ENCODE results near the gene PPP6R2. TPM values are rescaled to one million over a fixed set of nuclear protein-coding genes. Genes with fewer than 3 reads are reported as not detected.

PPP6R2 gene
- total RNA-seq, 2 donors from 2014 or later, result 80.6 to 107 TPM

DNA sequence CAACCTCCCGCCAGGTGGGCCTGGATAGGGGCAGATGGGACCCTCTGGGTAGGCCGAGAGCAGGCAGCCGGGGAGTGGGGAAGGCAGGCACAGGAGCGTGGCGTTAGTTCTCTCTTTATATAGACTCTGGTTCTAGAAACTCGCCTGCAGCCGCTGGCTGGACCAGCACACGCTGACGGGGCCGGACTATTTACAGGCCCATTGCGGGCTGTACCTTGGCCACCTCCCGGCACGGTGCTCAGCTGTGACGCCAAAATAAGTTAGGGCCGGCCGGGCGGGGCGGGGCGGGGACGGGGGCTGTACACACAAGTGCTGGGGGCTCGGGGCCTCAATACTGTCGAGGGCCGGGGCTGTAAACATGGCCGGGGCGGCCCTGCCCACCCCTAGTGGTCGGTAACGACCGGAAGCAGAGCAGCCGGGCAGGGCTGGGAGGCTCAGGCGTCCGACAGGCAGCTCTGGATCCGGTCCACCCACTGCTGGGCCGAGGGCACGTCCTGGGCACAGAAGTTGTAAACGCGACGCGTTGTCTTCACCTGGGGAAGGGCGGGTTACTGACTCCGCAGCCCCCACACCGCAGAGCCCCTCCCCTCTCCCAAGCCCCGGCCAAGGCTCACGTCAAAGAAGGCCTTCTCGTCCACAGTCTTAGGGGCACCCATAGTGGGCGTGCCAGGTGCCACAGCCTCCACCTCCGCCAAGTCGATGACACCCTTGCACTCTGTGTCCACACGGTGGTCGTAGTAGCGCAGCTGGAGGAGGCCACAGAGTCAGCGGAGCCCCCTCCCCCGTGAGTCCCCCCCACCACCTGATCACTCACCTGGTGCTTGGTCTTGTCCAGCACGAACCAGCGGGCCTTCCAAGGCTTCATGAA, 103.8 kb downstream of the PPP6R2 start:
- DNase-seq (ENCODE audit: low spot score), result no peak

DNA sequence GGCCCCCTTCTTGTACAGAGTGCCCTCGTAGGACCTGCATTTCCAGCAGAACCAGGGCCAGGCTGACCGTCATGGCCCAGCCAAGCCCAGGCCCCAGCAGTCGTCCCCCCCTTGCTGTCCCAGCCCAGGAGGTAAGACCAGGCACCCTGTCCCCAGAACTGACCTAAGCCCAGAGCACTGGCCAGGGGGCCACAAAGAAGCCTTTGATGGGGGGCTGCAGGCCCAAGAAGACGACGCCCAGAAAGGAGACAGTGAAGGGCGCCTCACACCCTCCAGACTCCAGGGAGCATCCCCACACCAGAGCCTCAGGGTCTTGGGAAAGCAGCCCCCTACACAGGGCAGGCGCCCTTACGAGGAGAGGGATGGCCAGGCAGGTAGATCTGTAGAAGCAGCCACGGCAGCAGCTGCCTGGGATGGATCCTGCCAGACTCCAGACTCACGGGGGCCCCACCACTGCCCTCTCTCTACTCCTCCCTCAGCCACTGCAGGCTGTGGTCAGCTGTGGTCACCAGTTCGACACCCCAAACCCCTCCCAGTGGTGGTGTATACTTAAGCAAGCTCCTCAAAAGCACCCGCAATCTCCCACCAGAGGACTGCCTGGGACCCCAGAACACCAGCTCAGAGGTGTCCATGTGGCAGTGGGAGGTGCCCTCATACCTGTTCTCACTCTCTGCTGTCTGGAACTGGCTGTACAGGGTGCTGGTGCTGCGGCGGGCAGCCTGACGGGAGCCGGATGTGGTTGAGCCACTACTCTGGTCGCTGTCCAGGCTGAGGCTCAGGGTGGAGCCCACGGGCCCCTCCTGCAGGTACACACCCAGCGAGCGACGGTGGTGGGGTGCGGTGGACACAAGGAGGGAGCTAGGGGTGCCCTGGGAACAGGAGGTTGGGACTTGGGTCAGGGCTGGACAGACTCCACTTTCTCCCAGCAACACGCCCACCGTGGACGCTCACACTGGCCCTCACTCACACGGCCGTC, 104.7 kb downstream of the PPP6R2 start:
- DNase-seq (ENCODE audit: low spot score), result no peak
- Histone ChIP-seq H3K27me3 (replicated peaks; ENCODE audit: insufficient read depth) (no peaks in the 10 kb centered on the region), H3K36me3 (peaks cover 0 to 7% of the 10 kb centered on the region in 2 donors), H3K27ac (peak overlapping the region in 1 of 2 donors; percentile 57), H3K4me3 (no peak overlapping the region), H3K4me1 (replicated peaks) (peaks cover 2% of the 10 kb centered on the region), H3K9me3 (no peaks in the 10 kb centered on the region)
- intact Hi-C loops (cut with DNase I), result no loop called here
- WGBS, result 84% methylated on average over 24 of the region's 27 CpGs
- TF ChIP-seq POLR2AphosphoS5 (IDR thresholded peaks at IDR 0.05) (peak; percentile 8), POLR2A (IDR thresholded peaks at IDR 0.05) (no peak)
- TF ChIP-seq, protein P1, sequence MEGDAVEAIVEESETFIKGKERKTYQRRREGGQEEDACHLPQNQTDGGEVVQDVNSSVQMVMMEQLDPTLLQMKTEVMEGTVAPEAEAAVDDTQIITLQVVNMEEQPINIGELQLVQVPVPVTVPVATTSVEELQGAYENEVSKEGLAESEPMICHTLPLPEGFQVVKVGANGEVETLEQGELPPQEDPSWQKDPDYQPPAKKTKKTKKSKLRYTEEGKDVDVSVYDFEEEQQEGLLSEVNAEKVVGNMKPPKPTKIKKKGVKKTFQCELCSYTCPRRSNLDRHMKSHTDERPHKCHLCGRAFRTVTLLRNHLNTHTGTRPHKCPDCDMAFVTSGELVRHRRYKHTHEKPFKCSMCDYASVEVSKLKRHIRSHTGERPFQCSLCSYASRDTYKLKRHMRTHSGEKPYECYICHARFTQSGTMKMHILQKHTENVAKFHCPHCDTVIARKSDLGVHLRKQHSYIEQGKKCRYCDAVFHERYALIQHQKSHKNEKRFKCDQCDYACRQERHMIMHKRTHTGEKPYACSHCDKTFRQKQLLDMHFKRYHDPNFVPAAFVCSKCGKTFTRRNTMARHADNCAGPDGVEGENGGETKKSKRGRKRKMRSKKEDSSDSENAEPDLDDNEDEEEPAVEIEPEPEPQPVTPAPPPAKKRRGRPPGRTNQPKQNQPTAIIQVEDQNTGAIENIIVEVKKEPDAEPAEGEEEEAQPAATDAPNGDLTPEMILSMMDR (IDR thresholded peaks at IDR 0.05), result no peak

More for the DNA sequence above, 103.8 kb downstream of the PPP6R2 start:
- intact Hi-C loops (cut with DNase I), result no loop called here
- no peaks in the 10 kb centered on the region for H3K27me3 ChIP-seq (replicated peaks; ENCODE audit: insufficient read depth)
- no peak overlapping the region for H3K4me3 ChIP-seq
- H3K36me3 ChIP-seq, result peaks cover 0 to 7% of the 10 kb centered on the region in 2 donors
- peaks cover 2% of the 10 kb centered on the region for H3K4me1 ChIP-seq (replicated peaks)
- H3K27ac ChIP-seq, result peak overlapping the region in 1 of 2 donors; percentile 57
- TF ChIP-seq POLR2AphosphoS5 (IDR thresholded peaks at IDR 0.05) (no peak), POLR2A (IDR thresholded peaks at IDR 0.05) (no peak)
- TF ChIP-seq, protein P1 (IDR thresholded peaks at IDR 0.05), result no peak
- H3K9me3 ChIP-seq, result no peaks in the 10 kb centered on the region
- 71% methylated on average over 51 of the region's 54 CpGs for whole genome bisulfite sequencing

DNA sequence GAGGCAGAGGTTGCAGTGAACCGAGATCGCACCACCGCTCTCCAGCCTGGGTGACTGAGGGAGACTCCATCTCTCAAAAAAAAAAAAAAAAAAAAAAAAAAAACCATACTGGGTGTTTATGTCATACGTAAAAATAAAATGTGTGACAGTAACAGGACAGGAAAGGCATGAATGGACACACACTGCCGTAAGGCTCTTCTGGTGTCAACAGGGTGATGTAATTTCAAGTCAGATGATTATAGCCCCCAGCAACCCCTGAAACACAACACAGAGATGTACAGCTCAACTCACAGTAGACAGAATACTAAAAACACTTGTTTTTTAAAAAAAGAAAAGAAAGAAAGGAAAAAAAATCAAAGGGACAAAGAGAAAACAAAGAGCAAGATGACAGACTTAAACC, 109.5 kb downstream of the PPP6R2 start:
- no peaks in the 10 kb centered on the region for H3K27me3 ChIP-seq (replicated peaks; ENCODE audit: insufficient read depth)
- no peak overlapping the region for H3K4me3 ChIP-seq

DNA sequence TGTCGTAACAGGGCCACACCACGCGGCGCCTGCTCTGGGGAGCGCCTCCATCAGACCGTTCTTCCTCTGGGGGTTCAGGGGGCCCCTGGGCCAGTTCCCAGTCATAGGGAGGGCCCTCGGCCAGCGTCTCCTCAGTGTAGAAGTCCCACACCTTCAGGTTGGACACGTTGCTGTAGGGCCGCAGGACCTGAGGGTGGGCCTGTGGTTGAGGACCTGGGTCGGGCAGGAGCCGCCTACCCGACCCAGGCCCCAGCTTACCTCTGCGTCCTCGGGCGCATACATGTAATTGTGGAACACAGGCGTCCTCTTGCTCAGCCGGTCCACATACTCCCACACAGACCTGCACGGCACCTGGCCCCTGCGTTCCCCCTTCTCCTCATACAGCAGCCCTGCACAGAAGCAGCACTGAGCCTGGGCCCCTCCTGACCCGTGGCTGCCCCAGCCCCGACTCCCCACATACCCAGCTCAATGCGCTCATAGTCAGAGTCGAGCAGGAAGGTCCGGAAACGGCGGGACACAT, 111.5 kb downstream of the PPP6R2 start:
- no peak for DNase-seq (ENCODE audit: low spot score)
- Histone ChIP-seq H3K27ac (no peak overlapping the region), H3K27me3 (replicated peaks; ENCODE audit: insufficient read depth) (no peaks in the 10 kb centered on the region), H3K4me1 (replicated peaks) (no peaks in the 10 kb centered on the region), H3K36me3 (peaks cover 16 to 35% of the 10 kb centered on the region in 2 donors), H3K4me3 (no peak overlapping the region), H3K9me3 (no peaks in the 10 kb centered on the region)
- TF ChIP-seq, protein P1 (IDR thresholded peaks at IDR 0.05), result no peak
- no peak for TF ChIP-seq POLR2A (IDR thresholded peaks at IDR 0.05)
- TF ChIP-seq POLR2AphosphoS5 (IDR thresholded peaks at IDR 0.05), result no peak
- intact Hi-C loops (cut with DNase I), result no loop called here
- WGBS, result 95% methylated on average over 18 of the region's 27 CpGs

More for the DNA sequence above, 109.5 kb downstream of the PPP6R2 start:
- WGBS, result 84% methylated on average over 5 of the region's 5 CpGs
- TF ChIP-seq POLR2A (IDR thresholded peaks at IDR 0.05), result no peak
- TF ChIP-seq POLR2AphosphoS5 (IDR thresholded peaks at IDR 0.05), result no peak
- TF ChIP-seq, protein P1 (IDR thresholded peaks at IDR 0.05), result no peak
- H3K36me3 ChIP-seq, result peaks cover 6 to 26% of the 10 kb centered on the region in 2 donors
- no peak for DNase-seq (ENCODE audit: low spot score)
- H3K27ac ChIP-seq, result no peak overlapping the region
- intact Hi-C loops (cut with DNase I), result no loop called here
- H3K9me3 ChIP-seq, result no peaks in the 10 kb centered on the region
- peaks cover 2% of the 10 kb centered on the region for H3K4me1 ChIP-seq (replicated peaks)
